ENCODE results near the gene TSSC4. TPM values are rescaled to one million over a fixed set of nuclear protein-coding genes. Genes with fewer than 3 reads are reported as not detected.

The TSSC4 gene
- total RNA-seq, 1 experiment from 2014 or later = 22.9 TPM

DNA sequence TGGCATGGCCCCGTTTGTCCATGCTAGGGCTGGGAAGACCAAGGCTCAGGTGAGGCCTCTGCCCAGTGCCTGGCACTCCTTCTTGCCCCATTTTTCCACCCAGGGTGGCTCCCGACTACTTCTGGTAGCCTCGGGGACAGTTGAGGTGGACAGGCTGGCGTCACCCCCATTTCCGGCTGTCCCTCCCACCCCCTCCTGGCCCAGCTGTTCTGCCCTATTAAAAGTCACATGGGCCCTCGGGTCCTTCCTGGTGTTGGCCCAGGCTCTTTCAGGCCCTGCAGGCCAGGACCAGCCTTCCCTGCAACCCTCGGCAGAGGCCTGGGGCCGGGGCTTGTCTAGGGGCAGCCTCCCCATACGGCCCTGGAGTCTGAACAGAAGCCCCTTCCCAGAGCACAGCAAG lies 14.0 kb upstream of the TSSC4 start:
- peak; percentile 55 for DNase-seq (ENCODE audit: low read depth)

DNA sequence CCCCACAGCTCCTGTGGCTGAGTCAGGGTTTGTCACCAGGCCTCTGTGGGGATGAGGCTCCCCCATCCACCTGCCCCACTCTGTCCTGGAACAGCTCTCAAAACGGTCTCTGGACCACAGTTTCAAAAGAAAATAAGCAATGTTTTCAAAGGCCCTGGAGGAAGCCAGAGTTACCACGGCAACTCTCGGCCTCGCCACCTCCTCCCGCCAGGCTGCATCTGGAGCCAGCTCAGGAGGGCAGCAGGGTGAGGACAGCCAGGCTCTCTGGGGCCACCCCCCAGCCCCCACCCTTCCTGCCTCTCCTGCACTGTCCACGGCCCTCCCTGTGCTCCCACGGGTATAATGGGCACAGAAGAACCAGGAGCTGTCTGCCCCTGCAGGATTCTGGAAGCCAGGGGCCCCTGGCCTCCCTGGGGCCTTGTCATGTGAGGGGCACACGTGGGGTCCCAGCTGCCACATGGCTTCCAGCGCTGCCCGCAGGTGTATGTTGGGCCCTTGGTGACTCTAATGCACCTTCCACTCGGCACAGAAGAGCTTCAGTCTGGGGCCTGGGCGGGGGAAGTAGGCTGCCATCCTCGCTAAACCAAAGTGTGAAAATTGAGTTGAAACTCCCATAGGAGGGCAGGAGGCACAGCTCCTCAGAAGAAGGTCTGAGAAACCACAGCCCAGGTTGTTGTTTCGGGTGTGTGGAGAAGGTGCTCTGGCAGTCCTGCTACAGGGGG lies 13.1 kb upstream of the TSSC4 start:
- DNase-seq (ENCODE audit: low read depth) = peak; percentile 75

- DNase-seq (ENCODE audit: low read depth) = no peak
Observed at GRCh38 chr11:2388431-2389376, 11.8 kb upstream of the TSSC4 start.

GRCh38 chr11:2389377-2390026 lies 11.0 kb upstream of the TSSC4 start:
- DNase-seq (ENCODE audit: low read depth) = no peak

GRCh38 chr11:2390091-2390724 lies 10.3 kb upstream of the TSSC4 start:
- DNase-seq (ENCODE audit: low read depth) = no peak

GRCh38 chr11:2390725-2391151 lies 9.8 kb upstream of the TSSC4 start:
- DNase-seq (ENCODE audit: low read depth) = peak; percentile 70

DNA sequence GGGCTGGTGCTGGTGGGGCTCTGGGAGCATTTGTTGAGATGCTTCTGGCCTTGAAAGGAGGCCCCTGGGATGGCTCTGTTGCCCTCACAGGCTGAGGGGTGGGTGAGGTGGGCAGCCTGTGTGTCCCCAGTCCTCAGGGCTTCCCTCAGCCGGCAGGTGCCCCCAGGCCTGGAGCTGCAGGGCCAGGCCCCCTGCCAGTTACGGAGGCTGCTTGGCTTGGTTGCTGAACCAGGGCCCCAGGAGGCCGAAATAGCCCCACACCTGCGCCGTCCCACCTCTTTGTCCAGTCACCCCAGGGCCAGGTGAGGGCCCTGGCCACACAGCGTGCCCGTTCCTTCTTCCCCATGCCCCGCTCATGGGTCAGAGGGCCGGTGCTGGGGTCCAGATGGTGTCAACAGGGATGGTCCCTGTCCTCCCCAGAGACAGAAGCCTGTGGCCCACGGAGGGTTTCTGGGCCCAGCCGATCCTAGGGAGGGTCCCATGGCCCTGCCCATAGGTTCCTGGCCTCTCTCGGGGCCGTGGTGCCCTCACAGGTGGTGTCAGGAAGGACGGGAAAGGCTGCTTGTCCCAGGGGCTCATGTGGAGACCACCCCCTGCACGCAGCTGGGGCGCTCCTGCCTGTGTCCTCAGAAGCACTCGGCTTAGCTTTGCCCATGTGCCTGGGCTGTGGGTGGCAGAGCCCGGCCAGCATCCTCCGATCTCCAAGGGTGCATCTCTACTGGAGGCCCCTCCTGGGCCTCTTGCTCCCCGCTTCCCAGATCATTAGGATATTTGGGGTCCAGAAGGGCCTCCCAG lies 9.2 kb upstream of the TSSC4 start:
- no peak for DNase-seq (ENCODE audit: low read depth)

GRCh38 chr11:2392241-2392959 lies 8.2 kb upstream of the TSSC4 start:
- no peak for DNase-seq (ENCODE audit: low read depth)

DNA sequence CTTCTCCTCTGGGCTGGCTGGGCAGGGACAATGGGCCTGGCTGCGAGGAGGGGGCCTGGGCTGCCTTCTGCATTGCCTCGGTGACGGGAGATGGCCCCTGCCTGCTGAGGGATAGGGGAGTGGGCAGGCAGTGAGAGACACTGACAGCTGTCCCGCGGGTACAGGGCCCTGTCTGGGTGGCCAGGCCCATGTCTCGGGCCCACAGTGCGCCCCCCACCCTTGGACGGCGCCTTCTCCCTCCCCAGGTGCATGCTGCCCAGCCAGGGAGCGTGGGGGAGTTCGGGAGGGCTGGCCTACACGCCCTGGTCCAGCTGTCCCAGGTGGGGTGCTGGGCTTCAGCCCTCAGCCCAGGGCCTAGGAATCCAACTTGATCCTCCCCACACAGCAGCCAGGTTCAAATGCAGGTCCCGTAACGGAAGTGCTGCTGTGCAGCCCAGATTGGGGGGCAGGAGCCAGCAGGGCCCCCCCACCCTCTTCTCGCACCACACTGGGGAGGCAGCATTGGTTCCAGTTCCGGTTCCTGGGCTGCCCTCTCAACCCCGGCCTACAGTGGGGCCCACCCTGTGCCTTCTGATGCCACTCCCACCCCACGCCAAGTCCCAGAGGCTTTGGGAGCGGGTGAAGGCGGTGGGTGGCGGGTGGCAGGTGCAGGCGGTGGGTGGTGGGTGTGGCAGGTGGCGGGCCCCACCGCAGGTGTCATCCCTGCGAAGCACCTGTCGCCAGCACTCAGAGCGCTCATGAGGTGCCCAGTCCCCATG lies 7.3 kb upstream of the TSSC4 start:
- no peak for DNase-seq (ENCODE audit: low read depth)

DNA sequence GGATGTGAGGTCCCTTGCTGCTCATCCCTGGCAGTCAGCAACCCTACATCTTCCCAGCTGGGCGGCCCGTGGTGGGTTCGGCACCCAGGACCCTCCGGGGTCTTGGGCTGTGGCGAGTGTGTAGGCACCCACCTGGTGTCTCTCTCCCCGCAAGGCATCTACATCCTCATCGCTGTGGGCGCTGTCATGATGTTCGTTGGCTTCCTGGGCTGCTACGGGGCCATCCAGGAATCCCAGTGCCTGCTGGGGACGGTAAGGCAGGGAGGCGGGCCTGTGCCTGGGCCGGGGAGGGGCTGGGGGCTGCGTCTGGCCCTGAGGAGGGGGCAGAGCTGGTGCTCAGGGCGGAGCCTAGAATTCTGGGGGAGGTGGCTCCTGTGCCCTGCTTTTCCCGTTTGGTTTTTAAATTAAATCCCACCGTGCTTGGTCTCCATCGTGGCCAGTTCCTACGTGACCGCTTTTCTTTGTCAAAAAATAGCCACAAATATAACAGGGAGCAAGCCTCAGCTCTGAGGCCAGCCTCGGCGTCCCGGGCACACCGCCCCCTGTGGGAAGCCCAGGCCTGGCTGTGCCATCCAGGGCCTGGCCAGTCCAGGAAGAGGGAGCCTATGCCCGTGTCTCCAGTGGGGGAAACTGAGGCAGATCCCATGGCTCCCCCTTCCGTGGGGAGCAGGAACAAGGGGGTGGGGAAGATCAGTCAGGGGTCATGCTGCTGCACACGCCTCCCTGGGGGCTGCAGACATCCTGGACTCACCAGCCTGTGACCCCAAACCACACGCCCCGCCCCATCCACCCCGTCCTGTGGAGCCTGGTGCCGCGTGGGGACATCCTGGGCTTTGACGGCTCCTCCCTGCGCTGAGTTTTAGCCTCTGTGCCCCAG lies 6.4 kb upstream of the TSSC4 start:
- no peak for DNase-seq (ENCODE audit: low read depth)

- no peak for DNase-seq (ENCODE audit: low read depth)
Observed at GRCh38 chr11:2394818-2395105, 5.8 kb upstream of the TSSC4 start.

GRCh38 chr11:2395211-2395730 lies 5.3 kb upstream of the TSSC4 start:
- DNase-seq (ENCODE audit: low read depth) = no peak

- no peak for DNase-seq (ENCODE audit: low read depth)
Observed at GRCh38 chr11:2395856-2396255, 4.7 kb upstream of the TSSC4 start.

GRCh38 chr11:2396471-2396870 lies 4.1 kb upstream of the TSSC4 start:
- no peak for DNase-seq (ENCODE audit: low read depth)

DNA sequence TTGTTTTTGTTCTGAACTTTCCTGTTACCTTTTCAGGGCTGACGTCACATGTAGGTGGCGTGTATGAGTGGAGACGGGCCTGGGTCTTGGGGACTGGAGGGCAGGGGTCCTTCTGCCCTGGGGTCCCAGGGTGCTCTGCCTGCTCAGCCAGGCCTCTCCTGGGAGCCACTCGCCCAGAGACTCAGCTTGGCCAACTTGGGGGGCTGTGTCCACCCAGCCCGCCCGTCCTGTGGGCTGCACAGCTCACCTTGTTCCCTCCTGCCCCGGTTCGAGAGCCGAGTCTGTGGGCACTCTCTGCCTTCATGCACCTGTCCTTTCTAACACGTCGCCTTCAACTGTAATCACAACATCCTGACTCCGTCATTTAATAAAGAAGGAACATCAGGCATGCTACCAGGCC lies 3.5 kb upstream of the TSSC4 start:
- DNase-seq (ENCODE audit: low read depth) = no peak

GRCh38 chr11:2398664-2399355 lies 1.7 kb upstream of the TSSC4 start:
- no peak for DNase-seq (ENCODE audit: low read depth)

DNA sequence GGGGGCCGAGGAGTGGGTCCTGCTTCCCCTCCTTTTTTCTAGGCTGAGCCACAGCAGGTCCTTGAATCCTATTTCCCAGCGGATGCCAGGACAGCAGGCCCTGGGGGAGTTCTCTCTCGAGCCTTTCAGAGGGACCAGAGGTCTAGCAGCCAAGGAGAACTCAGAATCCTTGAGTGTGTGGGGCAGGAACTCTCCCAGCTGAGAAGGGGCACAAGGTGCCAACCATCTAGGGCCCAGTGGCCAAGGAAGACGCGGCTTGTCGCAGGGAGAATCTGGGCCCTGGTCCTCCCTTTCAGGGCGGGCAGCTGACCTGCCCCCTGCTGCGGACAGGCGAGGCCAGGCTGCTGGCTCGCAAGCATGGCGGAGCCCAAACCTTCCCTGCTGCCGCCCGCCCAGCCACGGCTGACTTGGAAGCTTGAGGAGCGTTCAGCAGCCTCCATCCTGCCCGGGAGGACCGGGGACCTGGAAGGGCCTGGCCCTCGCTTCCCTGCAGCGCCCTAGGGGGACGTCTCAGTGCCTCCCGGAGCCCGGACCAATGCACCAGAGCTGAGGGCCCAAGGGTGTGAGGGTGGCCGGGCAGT lies 972 bp upstream of the TSSC4 start:
- DNase-seq (ENCODE audit: low read depth) = peak; percentile 30

All from RPMI7951 (cell line).